HG03135 (cell line): ENCODE data around the gene PPP1R37.

Experiments
- ATAC-seq: cut with Tn5 transposase; IDR thresholded peaks from one replicate; pipeline ENCODE4 v1.9.1; 2021; ENCODE audit warnings: mild to moderate bottlenecking, moderate library complexity; ENCODE audit not compliant: unreplicated experiment

PPP1R37 gene

GRCh38 chr19:45186509-45187334 is 93.7 kb downstream of the PPP1R37 start:
- no peak for ATAC-seq

DNA sequence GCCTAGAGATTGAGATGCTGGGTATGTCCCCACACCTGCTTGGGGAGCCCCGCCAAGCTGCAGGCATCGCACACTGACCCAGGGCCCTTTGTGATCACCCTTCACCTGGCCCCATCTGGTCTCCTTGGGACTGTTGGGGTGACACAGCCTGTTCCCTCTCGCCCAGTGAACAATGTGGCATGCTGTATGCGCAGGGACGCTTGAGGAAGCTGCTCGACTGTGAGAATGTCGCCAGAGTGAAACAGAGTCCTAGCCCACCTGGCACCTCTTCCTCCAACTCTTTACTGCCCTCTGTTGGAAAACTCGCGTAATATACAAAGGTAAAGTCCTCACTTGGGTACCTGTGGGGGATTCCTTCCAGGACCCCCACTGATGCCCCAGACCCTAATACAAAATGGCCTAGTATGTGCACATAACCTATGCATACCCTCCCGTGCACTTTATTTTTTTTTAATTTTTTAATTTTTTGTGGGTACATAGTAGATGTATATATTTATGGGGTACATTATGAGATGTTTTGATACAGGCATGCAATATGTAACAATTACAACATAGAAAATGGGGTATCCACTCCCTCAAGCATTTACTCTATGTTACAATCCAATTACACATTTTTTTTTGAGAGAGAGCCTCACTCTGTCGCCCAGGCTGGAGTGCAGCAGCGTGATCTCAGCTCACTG is 94.6 kb downstream of the PPP1R37 start:
- ATAC-seq = no peak

- no peak for ATAC-seq
Observed at GRCh38 chr19:45189971-45190370, 97.0 kb downstream of the PPP1R37 start.

DNA sequence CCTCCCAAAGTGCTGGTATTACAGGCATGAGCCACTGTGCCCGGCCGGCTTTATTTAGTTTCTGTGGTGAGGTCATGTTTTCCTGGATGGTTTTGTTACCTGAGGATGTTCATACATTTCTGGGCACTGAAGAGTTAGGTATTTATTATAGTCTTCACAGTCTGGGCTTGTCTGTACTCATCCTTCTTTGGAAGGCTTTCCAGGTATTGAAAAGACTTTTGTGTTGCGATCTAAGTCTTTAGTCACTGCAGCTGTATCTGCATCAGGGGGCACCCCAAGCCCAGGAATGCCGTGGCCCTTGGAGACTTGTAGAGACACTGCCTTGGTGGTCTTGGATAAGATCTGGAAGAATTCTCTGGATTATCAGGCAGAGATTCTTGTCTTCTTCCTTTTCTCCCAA is 98.4 kb downstream of the PPP1R37 start:
- ATAC-seq = no peak

DNA sequence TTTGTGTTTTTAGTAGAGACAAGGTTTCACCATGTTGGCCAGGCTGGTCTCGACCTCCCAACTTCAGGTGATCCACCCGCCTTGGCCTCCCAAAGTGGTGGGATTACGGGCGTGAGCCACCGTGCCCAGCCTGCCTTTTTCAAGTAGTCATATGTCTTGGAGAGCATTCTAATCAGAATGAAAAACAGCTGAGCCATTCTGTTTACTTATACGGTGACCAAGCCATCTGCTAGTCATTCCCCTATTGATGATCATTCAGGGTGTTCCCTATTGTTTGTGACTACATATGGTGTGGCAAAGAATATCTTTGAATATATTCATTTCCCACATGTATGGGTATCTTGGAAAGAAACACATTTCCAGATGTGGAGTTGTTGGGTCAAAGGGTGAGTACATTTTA is 102.8 kb downstream of the PPP1R37 start:
- no peak for ATAC-seq
